ENCODE measurements around the gene CTSD.
"Not testable (repeated sequence)": the region's sequence is repeated elsewhere in the genome, so short reads cannot be mapped to it uniquely, and the experiment has no call there.

The CTSD gene

DNA sequence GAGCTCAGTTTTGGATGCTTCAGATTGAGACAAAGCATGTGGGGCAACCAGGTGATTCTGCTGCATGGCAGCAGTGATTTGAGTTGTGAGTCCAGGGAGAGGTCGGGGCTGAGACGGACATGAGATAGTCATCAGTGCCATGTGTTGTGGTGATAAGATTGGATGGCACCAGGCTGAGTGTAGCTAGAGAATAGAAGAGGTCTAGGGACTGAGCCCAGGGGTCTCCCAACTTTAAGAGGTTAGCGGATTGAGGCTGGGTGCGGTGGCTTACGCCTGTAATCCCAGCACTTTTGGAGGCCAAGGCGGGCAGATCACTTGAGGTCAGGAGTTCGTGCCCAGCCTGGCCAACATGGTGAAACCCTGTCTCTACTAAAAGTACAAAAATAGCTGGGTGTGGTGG is 6.3 kb upstream of the CTSD start:
- no peak for DNase-seq (ENCODE audit: low read depth, low spot score)

DNA sequence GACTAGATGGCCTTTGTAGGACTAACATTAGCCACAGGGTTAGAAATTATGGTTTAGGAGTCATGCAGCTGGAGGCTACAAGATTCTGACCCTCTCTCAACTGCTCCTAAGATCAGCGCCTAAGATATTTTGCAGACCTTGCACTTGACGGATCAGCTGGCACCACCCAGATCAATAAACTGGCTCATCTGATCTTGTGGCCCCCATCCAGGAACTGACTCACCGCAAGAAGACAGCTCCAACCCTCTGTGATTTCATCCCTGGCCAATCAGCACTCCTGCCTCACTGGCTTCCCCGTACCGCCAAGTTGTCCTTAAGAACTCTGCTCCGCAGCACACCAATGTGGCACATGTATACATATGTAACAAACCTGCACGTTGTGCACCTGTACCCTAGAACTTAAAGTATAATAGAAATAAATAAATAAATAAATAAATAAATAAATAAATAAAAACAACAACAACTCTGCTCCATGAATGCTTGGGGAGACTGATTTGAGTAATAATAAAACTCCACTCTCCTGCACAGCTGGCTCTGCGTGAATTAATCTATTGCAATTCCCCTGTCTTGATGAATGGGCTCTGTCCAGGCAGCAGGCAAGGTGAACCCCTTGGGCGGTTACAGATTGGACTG is 5.7 kb upstream of the CTSD start:
- DNase-seq (ENCODE audit: low read depth, low spot score) = not testable (repeated sequence)

DNA sequence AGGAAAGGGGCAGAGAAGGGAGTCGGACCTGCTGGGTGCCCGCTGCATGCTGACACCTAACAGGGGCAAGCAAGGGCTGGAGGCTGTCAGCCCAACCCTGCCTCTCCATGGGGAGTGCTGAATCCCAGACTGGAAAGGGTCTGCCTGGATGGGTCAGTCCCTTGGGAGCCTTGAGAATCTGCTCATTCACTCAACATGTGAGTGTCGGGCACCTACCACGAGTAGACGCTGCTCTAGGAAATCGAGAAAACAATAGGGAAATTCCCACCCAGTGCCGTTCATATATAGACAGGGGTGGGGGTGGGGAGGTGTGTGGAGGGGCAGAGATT is 4.4 kb upstream of the CTSD start:
- no peak for DNase-seq (ENCODE audit: low read depth, low spot score)

GRCh38 chr11:1767399-1768140 is 3.8 kb upstream of the CTSD start:
- no peak for DNase-seq (ENCODE audit: low read depth, low spot score)

- no peak for DNase-seq (ENCODE audit: low read depth, low spot score)
Measured at GRCh38 chr11:1766719-1767398, 3.1 kb upstream of the CTSD start.

DNA sequence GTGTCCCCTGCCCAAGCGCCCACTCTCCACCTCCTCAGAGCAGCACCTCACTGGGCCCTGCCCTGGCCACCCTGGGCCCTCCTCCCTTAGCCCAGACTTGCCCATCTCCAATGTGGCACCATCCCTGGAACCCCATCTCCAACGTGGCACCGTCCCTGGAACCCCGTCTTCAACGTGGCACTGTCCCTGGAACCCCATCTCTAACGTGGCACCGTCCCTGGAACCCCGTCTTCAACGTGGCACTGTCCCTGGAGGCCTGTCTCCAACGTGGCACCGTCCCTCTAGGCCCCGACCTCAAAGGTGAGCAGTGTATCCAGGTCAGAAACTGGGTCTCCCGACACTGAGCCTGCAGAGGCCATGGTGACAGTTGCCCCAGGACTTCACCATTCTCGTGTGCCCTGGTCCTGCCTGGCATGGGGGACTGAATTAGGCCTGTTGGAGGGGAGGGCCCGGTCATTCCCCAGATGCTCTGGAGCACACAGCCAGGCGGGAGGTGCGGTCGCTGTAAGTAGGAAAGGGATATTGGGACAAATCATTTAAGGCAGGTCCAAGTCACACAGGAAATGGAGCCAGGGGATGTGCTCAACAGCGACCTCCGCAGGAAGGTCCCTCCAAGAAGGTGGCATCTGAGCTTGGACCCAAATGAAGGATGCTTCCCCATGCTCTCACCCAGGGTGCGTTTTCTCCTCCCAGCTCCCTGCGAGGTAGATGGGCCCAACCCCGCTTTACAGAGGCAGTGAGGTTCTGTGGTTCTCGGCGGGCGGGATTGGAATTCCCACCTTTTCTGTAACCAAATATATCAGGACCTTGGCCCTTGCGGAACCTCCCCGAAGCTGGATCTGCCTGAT is 2.4 kb upstream of the CTSD start:
- DNase-seq (ENCODE audit: low read depth, low spot score) = no peak

DNA sequence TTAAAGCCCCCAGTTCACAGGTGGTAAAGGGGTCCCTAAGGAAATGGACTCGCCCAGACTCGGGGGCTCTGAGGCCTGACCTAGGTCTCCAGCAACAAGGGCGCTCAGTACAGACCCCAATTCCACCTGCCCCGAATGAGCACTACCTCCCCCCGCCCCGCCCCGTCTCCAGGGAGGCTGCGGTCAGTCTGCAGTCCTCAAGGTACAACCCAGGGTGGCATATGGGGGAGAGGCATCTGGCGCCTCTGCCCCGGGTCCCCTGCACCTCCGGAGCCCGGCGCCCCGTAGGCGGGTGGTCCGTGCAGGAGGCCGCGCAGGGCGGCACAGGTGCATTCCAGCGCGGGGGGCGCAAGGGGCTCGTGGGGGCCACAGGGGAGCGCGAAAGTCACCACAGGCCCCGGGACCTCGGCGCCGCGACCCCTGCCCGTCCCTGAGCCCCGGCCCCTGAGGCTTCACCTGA is 361 bp downstream of the CTSD start:
- DNase-seq (ENCODE audit: low read depth, low spot score) = no peak

- DNase-seq (ENCODE audit: low read depth, low spot score) = no peak
Measured at GRCh38 chr11:1762537-1763302, 1.0 kb downstream of the CTSD start.

- no peak for DNase-seq (ENCODE audit: low read depth, low spot score)
Measured at GRCh38 chr11:1761857-1762536, 1.7 kb downstream of the CTSD start.

DNA sequence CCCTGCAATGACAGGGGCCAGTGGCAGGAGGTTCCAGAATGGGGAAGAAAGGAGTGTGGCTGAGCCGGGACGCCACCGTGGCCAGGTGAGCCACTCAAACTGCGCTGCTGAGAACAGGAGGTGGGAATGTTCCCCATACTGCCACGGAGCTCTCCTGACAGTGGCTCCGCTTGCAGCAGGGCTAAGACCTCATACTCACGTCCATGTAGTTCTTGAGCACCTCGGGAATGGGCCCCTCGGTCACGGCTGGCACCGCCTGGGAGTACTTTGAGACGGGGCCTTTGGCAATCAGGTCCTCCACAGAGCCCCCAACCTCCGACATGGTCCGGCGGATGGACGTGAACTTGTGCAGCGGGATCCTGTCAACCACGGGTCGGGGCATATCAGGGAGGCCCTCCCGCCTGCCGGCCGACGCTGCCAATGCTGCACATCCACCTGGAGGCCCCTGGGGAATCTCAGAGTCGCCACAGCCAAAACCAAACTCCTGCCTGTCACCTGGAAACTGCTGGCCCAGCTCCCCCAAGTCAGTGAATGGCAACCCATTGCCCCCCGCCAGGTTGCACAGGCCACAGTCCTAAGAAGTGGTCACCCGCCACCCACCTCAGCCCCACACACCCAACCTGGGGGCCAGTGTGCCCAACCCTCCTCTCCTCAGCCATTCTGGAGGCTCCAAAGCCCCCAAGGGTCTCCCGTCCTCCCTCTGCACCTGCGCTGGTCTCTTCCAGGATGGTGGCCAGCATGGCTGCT is 2.4 kb downstream of the CTSD start:
- DNase-seq (ENCODE audit: low read depth, low spot score) = no peak

DNA sequence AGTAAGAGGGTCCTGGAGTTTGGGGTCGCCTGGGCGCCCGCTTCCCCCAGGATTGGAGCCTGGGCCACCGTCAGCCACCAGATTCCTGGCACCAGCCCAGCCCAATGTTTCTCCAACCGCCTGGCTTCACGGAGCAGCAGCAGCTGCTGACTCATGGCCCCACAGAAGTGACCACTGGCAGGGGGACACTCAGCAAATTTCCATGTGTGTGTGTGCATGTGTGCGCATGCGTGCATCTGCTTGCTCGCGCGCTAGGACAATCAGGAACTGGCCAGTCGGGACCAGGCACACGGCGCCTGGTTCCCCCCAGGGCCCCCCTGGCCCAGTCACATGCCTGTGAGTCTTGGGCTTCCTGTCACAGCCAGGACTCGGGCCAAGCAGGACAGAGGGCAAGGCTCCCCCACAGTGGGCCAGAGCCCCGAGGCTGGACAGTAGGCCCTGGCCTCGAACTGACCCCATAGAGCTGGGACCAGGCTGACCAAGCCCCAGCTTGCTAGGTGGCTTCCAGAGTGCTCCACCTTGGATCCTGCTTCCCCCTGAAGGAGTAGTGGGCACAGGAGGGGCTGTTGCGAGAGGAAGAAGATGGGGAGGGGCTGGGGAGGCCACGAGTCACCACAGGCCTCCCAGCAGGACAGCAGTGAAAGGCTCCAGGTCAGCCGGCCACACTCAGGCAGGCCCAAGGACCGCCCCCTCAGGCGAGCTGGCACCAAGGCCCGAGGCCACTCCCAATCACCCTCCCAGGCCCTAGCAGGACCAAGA is 3.2 kb downstream of the CTSD start:
- no peak for DNase-seq (ENCODE audit: low read depth, low spot score)

GRCh38 chr11:1759851-1760220 is 3.9 kb downstream of the CTSD start:
- no peak for DNase-seq (ENCODE audit: low read depth, low spot score)

- DNase-seq (ENCODE audit: low read depth, low spot score) = no peak
Measured at GRCh38 chr11:1759151-1759850, 4.4 kb downstream of the CTSD start.

DNA sequence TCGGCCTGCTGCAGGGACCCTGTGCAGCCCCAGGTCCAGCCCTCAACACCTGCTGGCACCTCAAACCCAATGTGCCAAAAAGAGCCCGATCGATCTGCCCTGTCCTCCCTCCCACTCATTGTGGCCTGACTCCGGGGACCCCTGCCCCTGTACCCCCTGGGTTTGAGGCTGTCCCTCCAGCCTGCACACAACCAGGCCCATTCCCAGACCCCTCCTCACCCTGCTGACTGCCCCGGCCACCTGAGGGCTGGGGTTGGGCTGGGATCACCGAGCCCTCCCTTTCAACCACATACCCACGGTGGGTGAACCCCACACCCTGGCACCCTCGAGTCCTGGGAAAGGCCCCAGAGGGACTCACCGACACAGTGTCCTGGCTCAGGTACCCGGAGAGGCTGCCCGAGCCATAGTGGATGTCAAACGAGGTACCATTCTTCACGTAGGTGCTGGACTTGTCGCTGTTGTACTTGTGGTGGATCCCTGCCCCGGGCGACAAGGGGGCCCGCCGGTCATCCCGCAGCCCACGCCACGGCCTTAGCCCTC is 5.0 kb downstream of the CTSD start:
- DNase-seq (ENCODE audit: low read depth, low spot score) = no peak

- DNase-seq (ENCODE audit: low read depth, low spot score) = no peak
Measured at GRCh38 chr11:1757861-1758610, 5.7 kb downstream of the CTSD start.

DNA sequence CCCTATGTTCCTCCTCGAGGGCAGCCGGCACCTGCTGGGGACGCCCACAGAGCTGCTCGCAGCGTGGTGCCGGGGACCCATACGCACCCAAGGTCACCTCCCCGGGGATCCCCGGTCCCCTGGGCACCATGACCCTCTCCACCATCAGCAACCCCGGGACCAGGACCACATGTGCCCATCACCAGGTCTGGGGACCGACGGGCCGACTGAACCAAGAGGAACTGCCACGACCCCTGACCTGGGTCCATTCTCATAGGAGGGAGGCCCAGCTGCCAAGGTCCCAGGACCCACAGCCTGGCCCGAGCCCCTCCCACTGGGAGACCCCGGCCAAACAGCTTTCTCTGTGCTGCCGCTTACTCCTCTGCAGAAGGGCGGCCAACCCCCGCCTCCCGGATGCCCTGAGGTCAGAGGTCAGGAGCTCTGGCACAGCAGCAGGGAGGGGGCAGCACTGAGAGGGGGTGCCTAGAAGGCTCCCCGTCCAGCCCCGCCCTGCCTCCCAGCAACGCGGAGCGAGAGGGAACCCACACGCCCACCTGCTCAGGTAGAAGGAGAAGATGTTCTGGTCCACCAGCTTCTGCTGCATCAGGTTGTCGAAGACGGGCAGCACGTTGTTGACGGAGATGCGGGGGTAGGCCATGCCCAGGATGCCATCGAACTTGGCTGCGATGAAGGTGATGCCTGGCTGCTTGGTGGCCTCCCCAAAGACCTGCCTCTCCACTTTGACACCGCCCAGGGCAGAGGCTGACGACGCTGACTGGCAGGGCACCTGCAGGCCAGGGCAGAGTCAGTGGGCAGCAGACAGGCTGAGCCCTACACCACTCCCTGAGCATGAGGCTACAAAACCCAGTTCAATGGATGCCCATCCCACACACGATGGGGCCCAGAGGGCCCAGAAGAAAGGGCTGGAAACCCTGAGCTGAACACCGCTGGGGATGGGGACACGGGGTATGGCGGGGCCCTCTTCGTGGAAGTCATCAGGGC is 6.6 kb downstream of the CTSD start:
- DNase-seq (ENCODE audit: low read depth, low spot score) = no peak
